ENCODE data around the gene NRSN2.
A peak's percentile ranks its signal among the peaks of the same experiment; 100 is the strongest.
"Not testable (repeated sequence)": the region's sequence is repeated elsewhere in the genome, so short reads cannot be mapped to it uniquely, and the experiment has no call there.

The NRSN2 gene

GRCh38 chr20:354298-354977 lies 7.5 kb downstream of the NRSN2 start:
- peak in 1 of 2 experiments; percentile 68 for DNase-seq

DNA sequence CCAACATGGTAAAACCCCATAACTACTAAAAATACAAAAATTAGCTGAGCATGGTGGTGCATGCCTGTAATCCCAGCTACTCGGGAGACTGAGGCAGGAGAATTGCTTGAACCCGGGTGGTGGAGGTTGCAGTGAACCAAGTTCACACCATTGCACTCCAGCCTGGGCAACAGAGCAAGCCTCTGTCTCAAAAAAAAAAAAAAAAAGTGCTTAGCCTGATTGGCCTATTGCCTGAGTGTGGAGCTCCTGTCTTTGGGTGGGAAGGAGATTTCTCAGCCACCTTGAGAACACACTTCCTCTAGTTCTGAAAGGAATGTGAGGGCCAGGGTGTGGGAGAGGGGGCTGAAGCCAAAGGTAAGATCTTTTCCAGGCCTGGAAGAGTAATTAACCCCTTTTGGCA lies 9.2 kb downstream of the NRSN2 start:
- not testable (repeated sequence) for DNase-seq

GRCh38 chr20:356745-357144 lies 9.8 kb downstream of the NRSN2 start:
- DNase-seq = no peak

GRCh38 chr20:358891-359555 lies 12.1 kb downstream of the NRSN2 start:
- no peak for DNase-seq

GRCh38 chr20:361561-361960 lies 14.7 kb downstream of the NRSN2 start:
- no peak for DNase-seq

- peak; percentile 50 to 72 for DNase-seq
These were observed 15.7 kb downstream of the NRSN2 start for GRCh38 chr20:362271-363254.

GRCh38 chr20:363319-364078 lies 16.6 kb downstream of the NRSN2 start:
- DNase-seq = no peak

GRCh38 chr20:364905-365794 lies 18.2 kb downstream of the NRSN2 start:
- DNase-seq = no peak

- no peak for DNase-seq
These were observed 19.3 kb downstream of the NRSN2 start for GRCh38 chr20:366041-366718.

DNA sequence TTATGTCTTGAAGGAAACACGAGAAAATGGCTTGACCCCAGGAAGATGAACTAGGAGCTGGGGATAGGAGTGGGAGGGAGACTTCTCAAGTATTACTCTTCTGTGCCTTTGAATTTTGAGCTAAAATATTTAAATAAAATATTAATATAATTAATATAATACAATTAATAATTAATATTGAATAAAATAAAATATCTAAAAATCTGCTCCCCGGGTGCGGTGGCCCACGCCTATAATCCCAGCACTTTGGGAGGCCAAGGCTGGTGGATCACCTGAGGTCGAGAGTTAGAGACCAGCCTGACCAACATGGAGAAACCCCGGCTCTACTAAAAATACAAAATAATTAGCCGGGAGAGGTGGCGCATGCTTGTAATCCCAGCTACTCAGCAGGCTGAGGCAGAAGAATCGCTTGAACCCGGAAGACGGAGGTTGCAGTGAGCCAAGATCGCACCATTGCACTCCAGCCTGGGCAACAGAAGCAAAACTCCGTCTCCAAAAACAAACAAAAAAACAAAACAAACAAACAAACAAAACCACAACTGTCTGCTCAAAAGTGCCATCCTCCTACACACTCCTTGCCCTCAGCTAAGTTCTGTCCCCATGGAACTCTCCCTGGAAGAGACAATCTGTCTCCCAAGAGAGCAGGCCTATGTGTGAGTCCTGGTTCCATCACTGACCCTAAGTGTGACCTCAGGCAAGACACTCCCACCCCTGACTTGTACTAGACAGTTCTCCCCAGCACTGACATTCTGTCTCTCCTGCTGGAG lies 20.0 kb downstream of the NRSN2 start:
- DNase-seq = no peak

GRCh38 chr20:367486-367887 lies 20.6 kb downstream of the NRSN2 start:
- DNase-seq = no peak

GRCh38 chr20:368915-369314 lies 22.0 kb downstream of the NRSN2 start:
- no peak for DNase-seq

GRCh38 chr20:370151-370600 lies 23.3 kb downstream of the NRSN2 start:
- no peak for DNase-seq

- no peak for DNase-seq
These were observed 24.3 kb downstream of the NRSN2 start for GRCh38 chr20:370977-371754.

DNA sequence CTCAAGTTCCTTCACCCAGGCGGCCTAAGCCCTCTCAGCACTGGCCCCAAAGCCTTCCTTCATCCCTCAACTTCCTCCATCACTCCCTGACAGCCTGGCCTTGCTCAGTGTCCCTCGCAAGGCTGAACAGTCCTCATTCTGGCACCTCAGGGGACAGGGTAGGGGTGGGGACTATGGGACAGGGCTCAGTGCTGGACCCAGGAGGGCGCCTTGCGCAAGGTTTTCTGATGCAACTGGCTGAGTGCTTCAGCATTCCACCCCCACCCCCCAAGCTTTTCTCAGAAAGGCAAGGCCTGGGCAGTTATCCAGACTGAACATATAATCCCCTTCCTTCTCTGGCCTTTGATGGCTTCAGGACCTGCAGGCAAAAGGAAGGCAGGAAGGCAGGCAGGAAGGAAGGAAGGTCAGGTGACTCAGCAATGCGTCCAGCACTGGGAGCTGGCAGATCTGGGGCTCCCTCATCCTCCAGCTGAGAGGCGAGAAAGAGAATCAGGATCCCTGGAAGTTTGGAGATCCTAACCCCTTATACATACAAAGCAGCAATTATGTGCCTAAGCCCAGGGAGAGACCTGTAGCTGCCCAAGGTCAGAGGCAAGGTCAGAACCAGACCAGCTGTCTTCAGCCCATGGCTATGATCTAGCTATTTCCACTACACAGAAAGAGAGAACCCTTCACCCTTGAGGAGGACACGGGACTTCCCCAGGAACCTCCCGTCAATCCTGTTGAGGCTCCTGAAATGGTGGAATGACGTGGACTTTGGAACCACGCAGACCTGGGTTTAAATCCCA lies 25.0 kb downstream of the NRSN2 start:
- DNase-seq = no peak

- DNase-seq = not testable (repeated sequence)
These were observed 25.7 kb downstream of the NRSN2 start for GRCh38 chr20:372543-373082.

DNA sequence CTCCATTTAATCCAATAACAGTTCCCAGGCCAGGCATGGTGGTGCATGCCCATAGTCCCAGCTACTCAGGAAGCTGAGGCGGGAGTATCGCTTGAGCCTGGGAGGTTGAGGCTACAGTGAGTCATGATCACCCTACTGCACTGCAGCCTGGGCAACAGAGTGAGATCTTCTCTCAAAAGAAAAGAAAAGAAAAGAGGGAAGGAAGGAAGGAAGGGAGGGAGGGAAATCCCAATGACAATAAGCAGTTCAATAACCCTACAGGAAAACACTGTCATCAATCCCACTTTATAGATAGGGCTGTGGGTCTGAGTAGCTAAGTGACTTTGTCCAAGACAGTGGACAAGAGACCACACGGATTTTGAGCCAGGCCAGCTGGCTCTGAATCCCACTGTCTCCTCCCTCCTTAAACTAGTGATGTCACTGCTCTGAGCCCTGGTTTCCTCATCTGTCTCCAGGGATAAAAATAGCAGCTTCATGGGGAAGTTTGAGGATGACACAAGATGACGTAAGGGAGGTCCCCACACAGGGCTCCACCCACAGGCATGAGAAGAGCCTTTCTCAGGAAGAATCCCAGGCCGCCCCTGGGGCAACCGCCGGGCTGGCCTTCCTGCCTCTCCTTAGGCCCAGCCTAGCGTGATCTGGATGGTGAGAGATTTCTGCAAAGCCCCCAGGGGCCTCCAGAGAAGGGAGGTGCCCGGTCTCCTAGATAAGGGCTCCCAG lies 26.4 kb downstream of the NRSN2 start:
- DNase-seq = no peak

Data from cerebellar nuclear complex (tissue), 1 donor.